HepG2 (cell line): ENCODE measurements around the gene ANXA2. TPM values are rescaled to one million over a fixed set of nuclear protein-coding genes. Genes with fewer than 3 reads are reported as not detected.

Source experiments
- ARHGAP35 ChIP-seq: sonication (generic); formaldehyde crosslinking; IDR thresholded peaks from 2 replicates; pipeline ENCODE4 v1.9.0; 2022; ENCODE audit warnings: mild to moderate bottlenecking, inconsistent platforms, moderate library complexity, missing genetic modification reagents, borderline replicate concordance
- DMAP1 ChIP-seq: IDR thresholded peaks from 2 replicates; pipeline ENCODE4 v1.6.1; 2016
- E2F2 ChIP-seq: sonication (generic); formaldehyde crosslinking; IDR thresholded peaks from 2 replicates; pipeline ENCODE4 v1.4.0; 2020; ENCODE audit warnings: missing genetic modification reagents, borderline replicate concordance
- HDAC2 ChIP-seq: sonication (generic); formaldehyde crosslinking; IDR thresholded peaks from 2 replicates; pipeline ENCODE4 v1.4.0; 2020; ENCODE audit warnings: missing genetic modification reagents
- MBD4 ChIP-seq: IDR thresholded peaks from 2 replicates; pipeline ENCODE4 v1.6.1; 2012; ENCODE audit warnings: low read length, inconsistent platforms, borderline replicate concordance
- MEIS2 ChIP-seq: sonication (generic); formaldehyde crosslinking; IDR thresholded peaks from 2 replicates; pipeline ENCODE4 v1.9.0; 2021; ENCODE audit warnings: mild to moderate bottlenecking, missing genetic modification reagents
- MTA1 ChIP-seq: sonication (generic); formaldehyde crosslinking; IDR thresholded peaks from 2 replicates; pipeline ENCODE4 v1.4.0; 2020; ENCODE audit warnings: missing genetic modification reagents, mild to moderate bottlenecking, borderline replicate concordance
- NAIF1 ChIP-seq: sonication (generic); formaldehyde crosslinking; IDR thresholded peaks from 2 replicates; pipeline ENCODE4 v1.5.0; 2020; ENCODE audit warnings: mild to moderate bottlenecking, missing genetic modification reagents, borderline replicate concordance
- NCOA1 ChIP-seq: sonication (generic); formaldehyde crosslinking; IDR thresholded peaks from 2 replicates; pipeline ENCODE4 v1.9.0; 2021; ENCODE audit warnings: missing genetic modification reagents
- NFIC ChIP-seq: IDR thresholded peaks from 2 replicates; pipeline ENCODE4 v1.6.1; 2012; ENCODE audit warnings: mild to moderate bottlenecking, low read length, inconsistent platforms
- PAX8 ChIP-seq: sonication (generic); formaldehyde crosslinking; IDR thresholded peaks from 2 replicates; pipeline ENCODE4 v1.8.0; 2022; ENCODE audit warnings: mild to moderate bottlenecking, missing genetic modification reagents, borderline replicate concordance
- RBM39 ChIP-seq: fragments of 200-400 bp; formaldehyde crosslinking; IDR thresholded peaks from one replicate; pipeline ENCODE4 v1.6.1; 2018; ENCODE audit warnings: antibody characterized with exemption, mild to moderate bottlenecking, low read depth, low read length; ENCODE audit not compliant: poor library complexity, severe bottlenecking
- RXRA ChIP-seq: sonication (generic); formaldehyde crosslinking; IDR thresholded peaks from 2 replicates; pipeline ENCODE4 v1.5.1; 2020; ENCODE audit warnings: missing genetic modification reagents
- TCF12 ChIP-seq, 2 experiments: fragments of 450-650 bp in 1 of 2; sonication (generic) in 1 of 2; formaldehyde crosslinking in 1 of 2; IDR thresholded peaks; 2 replicates each; pipeline versions ENCODE4 v1.6.1 to v1.8.0; 2017 to 2022; ENCODE audit warnings: antibody characterized with exemption in 1 of 2, mild to moderate bottlenecking in 1 of 2, missing genetic modification reagents in 1 of 2, moderate library complexity in 1 of 2
- THYN1 ChIP-seq: sonication (generic); formaldehyde crosslinking; IDR thresholded peaks from 2 replicates; pipeline ENCODE4 v1.8.1; 2023; ENCODE audit warnings: low read depth, mild to moderate bottlenecking, moderate library complexity, missing genetic modification reagents, borderline replicate concordance
- ZMYM2 ChIP-seq: sonication (generic); formaldehyde crosslinking; IDR thresholded peaks from 2 replicates; pipeline ENCODE4 v1.8.0; 2022; ENCODE audit warnings: mild to moderate bottlenecking, missing genetic modification reagents
- ZNF138 ChIP-seq: sonication (generic); formaldehyde crosslinking; IDR thresholded peaks from 2 replicates; pipeline ENCODE4 v1.5.0; 2020; ENCODE audit warnings: mild to moderate bottlenecking, low read depth, missing genetic modification reagents
- ZNF275 ChIP-seq: sonication (generic); formaldehyde crosslinking; IDR thresholded peaks from 2 replicates; pipeline ENCODE4 v1.8.0; 2022; ENCODE audit warnings: missing genetic modification reagents, mild to moderate bottlenecking, inconsistent platforms, borderline replicate concordance
- ZNF333 ChIP-seq: sonication (generic); formaldehyde crosslinking; IDR thresholded peaks from 2 replicates; pipeline ENCODE4 v1.4.0; 2020; ENCODE audit warnings: mild to moderate bottlenecking, missing genetic modification reagents, borderline replicate concordance
- ZNF569 ChIP-seq: sonication (generic); formaldehyde crosslinking; IDR thresholded peaks from 2 replicates; pipeline ENCODE4 v1.5.0; 2020; ENCODE audit warnings: mild to moderate bottlenecking, missing genetic modification reagents, moderate library complexity, borderline replicate concordance
- polyA plus RNA-seq, 8 experiments: library from polyadenylated mRNA; depleted of rRNA in 3 of 8; stranded (reverse) in 7 of 8; unstranded in 1 of 8; fragments of >200 nt; fragmentation: Illumina TruSeq in 4 of 8; extraction: Trizol in 4 of 8; gene quantifications; 2 replicates each; pipeline versions ENCODE4 v1.2.1 to v1.2.3, GENCODE V29; 2011 to 2016; ENCODE audit warnings: low read depth in 4 of 8, missing spikeins in 1 of 8, mixed read lengths in 1 of 8; ENCODE audit not compliant: insufficient read depth in 1 of 8
- total RNA-seq, 5 experiments: library from RNA; depleted of rRNA; stranded (reverse); fragments of >200 nt; fragmentation: Illumina TruSeq; extraction: Trizol; gene quantifications; 2 replicates each; pipeline ENCODE4 v1.2.3, GENCODE V29; 2016; ENCODE audit warnings: low read depth in 1 of 5
- TF ChIP-seq, protein P1 (sequence below), 2 experiments: IDR thresholded peaks; 2 replicates each; pipeline ENCODE4 v1.6.1; 2011 to 2012; ENCODE audit warnings: low read length in 2 of 2, borderline replicate concordance in 1 of 2, low read depth in 1 of 2, mild to moderate bottlenecking in 1 of 2, moderate library complexity in 1 of 2

ANXA2 gene
- total and polyA plus RNA-seq, 2 of the 13 experiments (the other 11 are each of a cell fraction or from before 2014, with no cell fraction given): 196 to 613 TPM

DNA sequence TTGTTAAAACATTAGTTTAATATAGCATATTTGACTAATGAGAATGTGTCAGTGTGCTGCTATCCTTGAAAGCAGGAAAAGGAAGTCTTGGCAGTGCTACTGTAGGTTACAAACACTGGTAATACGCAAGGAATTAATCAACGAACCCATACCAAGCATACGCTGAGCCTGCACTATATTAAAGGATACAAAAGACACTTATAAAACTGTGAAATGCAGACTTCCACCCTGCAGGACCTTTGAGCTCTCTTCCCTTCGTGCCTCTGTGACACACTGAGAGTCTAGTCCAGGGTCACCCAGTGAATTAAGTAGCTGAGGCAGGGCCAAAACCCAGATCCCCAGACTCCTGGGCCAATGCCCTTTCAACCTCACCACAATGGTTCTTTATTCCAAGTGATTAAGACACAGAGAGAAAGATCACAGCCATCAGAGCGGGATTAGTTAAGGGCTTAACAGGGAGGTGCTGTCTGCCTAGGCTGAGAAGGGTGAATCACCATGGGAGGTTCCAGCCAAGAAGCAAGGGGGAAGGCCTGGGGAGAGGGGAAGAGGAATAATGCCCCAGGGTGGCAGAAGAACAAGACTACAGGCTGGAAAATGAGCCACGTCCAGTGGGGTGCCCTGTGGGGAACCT is 6.8 kb downstream of the ANXA2 start (continued):
- TF ChIP-seq, protein P1, sequence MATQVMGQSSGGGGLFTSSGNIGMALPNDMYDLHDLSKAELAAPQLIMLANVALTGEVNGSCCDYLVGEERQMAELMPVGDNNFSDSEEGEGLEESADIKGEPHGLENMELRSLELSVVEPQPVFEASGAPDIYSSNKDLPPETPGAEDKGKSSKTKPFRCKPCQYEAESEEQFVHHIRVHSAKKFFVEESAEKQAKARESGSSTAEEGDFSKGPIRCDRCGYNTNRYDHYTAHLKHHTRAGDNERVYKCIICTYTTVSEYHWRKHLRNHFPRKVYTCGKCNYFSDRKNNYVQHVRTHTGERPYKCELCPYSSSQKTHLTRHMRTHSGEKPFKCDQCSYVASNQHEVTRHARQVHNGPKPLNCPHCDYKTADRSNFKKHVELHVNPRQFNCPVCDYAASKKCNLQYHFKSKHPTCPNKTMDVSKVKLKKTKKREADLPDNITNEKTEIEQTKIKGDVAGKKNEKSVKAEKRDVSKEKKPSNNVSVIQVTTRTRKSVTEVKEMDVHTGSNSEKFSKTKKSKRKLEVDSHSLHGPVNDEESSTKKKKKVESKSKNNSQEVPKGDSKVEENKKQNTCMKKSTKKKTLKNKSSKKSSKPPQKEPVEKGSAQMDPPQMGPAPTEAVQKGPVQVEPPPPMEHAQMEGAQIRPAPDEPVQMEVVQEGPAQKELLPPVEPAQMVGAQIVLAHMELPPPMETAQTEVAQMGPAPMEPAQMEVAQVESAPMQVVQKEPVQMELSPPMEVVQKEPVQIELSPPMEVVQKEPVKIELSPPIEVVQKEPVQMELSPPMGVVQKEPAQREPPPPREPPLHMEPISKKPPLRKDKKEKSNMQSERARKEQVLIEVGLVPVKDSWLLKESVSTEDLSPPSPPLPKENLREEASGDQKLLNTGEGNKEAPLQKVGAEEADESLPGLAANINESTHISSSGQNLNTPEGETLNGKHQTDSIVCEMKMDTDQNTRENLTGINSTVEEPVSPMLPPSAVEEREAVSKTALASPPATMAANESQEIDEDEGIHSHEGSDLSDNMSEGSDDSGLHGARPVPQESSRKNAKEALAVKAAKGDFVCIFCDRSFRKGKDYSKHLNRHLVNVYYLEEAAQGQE (IDR thresholded peaks at IDR 0.05; ENCODE audit: borderline replicate concordance in 1 of 2, low read depth in 1 of 2, low read length in 2 of 2): no peak
- no peak for TF ChIP-seq ZNF138 (CRISPR knock-in tag)
- no peak for TF ChIP-seq E2F2 (CRISPR knock-in tag)
- no peak for TF ChIP-seq PAX8 (CRISPR knock-in tag)
- TF ChIP-seq ZNF569: no peak
- TF ChIP-seq NFIC: 0 out of 2 replicates have a peak, but pooled peaks have one; percentile 28
- TF ChIP-seq ARHGAP35 (CRISPR knock-in tag): no peak
- no peak for TF ChIP-seq THYN1 (CRISPR knock-in tag)
- TF ChIP-seq DMAP1 (CRISPR knock-in tag): no peak
- no peak for TF ChIP-seq HDAC2 (CRISPR knock-in tag)
- no peak for TF ChIP-seq NCOA1 (CRISPR knock-in tag)
- no peak for TF ChIP-seq ZNF275 (CRISPR knock-in tag)
- peak; percentile 28; the same call in 1 of the 2 replicates for TF ChIP-seq ZMYM2 (CRISPR knock-in tag)
- TF ChIP-seq RBM39: no peak
- TF ChIP-seq MTA1: no peak
- no peak for TF ChIP-seq NAIF1
- no peak for TF ChIP-seq ZNF333 (CRISPR knock-in tag)
- no peak for TF ChIP-seq MEIS2 (CRISPR knock-in tag)
- no peak for TF ChIP-seq MBD4
- peak; percentile 33; the same call in 1 of the 2 replicates for TF ChIP-seq RXRA (CRISPR knock-in tag)
- no peak for TF ChIP-seq TCF12 (IDR thresholded peaks at IDR 0.05)
- TF ChIP-seq TCF12 (CRISPR knock-in tag; IDR thresholded peaks at IDR 0.05): no peak
